GM12892 (cell line): Measurements from ENCODE around the gene CCDC167.

Experiments
- DNase-seq: peaks from one replicate; pipeline ENCODE4 v3.0.0; 2011; ENCODE audit not compliant: insufficient read length
- FAIRE-seq: peaks from 2 replicates; lab custom pipeline; 2011; peaks lifted over from hg19 to GRCh38; lab: Jason Lieb, UNC
- POLR2A ChIP-seq: IDR thresholded peaks from 2 replicates; pipeline ENCODE4 v1.6.1; 2011; ENCODE audit warnings: low read depth, low read length, control low read depth
- POLR2AphosphoS5 ChIP-seq: IDR thresholded peaks from 2 replicates; pipeline ENCODE4 v1.6.1; 2011; ENCODE audit warnings: low read depth, low read length, control low read depth
- TAF1 ChIP-seq: IDR thresholded peaks from 2 replicates; pipeline ENCODE4 v1.6.1; 2011; ENCODE audit warnings: low read depth, mild to moderate bottlenecking, control low read depth, low read length, borderline replicate concordance

CCDC167 gene

DNA sequence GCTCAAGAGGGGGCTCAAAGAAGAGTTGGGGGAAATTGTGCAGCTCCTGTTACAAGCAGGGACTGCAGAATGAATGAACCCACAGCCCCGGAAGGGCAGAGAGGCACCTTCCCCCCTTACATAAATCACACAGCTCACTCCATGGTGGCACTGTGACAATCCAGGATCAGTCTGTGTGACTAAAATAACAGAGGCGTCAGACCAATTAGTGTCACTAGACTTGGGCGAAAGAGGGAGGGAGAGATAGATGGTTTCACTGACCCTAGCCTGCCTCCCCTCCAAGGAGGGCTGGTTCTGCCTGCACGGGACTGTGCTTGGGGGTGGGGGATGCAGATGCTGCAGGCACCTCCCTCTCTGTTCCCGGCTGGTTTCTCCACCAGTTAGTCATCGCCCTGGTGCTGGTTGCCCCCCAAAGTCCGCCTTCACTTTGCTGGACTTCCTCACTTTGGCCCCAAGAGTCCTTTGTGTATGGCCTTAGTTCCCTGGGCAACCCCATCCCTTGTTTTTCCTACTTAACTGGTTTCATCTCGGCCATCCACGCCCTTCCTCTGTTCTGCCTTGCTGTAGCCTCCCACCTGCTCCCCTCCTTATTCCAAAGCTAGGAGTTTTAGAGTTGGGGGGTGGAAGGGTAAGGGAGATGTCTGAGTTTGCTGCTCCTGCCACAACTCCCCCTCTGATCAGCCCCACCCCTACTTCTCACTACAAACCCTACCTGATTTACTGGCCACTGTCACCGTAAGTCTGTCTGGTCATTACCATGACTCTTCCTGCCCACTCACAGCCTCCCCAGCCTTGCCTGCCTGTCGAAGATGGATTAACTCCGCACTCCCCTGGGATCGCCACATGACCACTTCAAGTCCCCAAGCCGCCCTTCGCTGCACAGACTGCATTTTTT, 17.7 kb downstream of the CCDC167 start:
- FAIRE-seq: no peak

DNA sequence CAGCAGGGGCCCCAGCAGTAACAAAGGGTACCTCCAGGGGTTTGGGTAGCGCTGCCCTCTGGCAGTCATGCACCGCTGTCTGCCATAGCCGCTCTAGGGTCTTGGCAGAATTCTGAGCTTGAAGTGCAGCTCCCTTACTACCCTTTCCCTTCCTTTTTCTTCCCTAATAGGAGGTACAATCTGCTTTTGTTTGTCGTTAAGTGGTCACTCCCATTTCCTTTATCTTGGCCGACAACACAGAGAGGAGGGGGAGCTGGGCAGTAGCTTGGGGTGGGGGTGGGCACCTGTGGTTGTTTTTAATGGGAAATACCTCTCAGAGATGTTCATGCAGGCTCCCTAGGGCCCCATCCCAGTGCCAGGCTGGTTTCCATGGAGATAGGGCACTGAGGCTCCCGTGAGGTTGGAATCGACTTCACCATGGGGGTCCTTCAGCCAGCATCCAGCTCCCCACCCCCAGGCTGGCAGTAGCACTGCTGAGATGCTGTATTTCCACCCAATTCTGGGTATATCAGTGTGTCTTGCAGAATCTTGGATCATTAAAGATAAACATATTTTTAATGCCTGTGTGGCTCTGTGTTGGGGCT, 18.6 kb downstream of the CCDC167 start:
- no peak for DNase-seq
- FAIRE-seq: no peak
- TF ChIP-seq TAF1: no peak
- no peak for TF ChIP-seq POLR2AphosphoS5
- TF ChIP-seq POLR2A: no peak

More for the DNA sequence above, 17.7 kb downstream of the CCDC167 start:
- no peak for TF ChIP-seq POLR2A
- TF ChIP-seq TAF1: no peak
- TF ChIP-seq POLR2AphosphoS5: no peak
- DNase-seq: no peak

DNA sequence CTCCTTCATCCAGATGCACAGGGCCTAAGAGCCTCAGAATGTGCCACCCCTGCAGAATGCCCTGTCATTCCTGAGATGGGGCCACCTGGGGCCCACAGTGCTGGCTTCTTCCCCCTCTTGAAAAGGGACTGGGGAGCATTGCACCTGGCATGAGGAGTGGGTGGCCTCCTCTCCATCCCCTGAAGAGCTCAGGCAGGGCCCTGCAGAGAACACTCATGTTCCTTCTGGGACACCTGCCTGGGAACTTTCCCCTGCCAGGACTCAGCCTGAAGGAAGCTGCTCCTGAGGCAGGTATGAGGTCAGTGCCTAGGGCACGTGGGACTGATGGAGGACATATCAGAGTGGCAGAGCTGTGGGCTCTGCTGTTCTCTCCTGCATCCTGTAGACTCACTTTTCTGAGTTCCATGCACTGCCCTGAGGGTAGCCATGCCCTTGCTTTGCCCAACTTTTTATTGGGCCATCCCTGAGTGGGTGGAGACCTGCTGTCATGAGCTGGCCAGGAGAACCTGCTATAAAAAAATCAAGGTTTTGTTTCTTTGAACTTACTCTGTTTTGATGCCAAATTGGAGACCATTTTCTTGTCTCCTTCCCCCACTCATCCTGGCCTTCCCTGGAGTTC, 19.5 kb downstream of the CCDC167 start:
- DNase-seq (no peak), FAIRE-seq (no peak)

DNA sequence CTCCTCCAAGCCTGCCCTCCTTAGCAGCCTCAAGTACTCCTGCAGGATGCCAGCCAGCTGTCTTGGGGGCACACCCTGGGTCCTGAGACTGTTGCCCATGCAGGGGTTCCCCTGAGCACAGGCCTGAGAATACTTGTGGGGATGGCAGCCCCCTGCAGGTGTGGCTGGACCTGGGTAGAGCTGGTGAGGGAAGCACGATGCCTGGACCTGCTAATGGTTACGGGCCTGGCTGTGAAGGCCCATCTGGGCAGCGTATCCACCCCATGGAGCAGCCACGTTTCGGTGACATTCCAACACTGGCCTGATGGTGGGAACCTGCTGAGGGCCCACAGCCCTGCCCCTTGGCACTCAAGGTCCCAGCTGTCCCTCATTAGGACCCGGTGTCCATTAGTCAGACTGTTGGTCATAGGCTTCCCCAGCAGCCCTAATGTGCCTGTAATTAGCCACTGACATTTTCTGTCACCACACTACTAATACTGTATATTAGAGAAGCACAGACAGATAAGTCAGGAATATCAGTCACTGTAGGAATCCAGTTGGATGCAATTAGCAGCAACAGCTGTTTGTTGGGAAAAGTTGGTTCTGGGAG, 20.3 kb downstream of the CCDC167 start:
- FAIRE-seq (no peak), DNase-seq (no peak)
- TF ChIP-seq TAF1: no peak
- no peak for TF ChIP-seq POLR2AphosphoS5
- no peak for TF ChIP-seq POLR2A

More for the DNA sequence above, 19.5 kb downstream of the CCDC167 start:
- TF ChIP-seq TAF1 (no peak), POLR2AphosphoS5 (no peak), POLR2A (no peak)

DNA sequence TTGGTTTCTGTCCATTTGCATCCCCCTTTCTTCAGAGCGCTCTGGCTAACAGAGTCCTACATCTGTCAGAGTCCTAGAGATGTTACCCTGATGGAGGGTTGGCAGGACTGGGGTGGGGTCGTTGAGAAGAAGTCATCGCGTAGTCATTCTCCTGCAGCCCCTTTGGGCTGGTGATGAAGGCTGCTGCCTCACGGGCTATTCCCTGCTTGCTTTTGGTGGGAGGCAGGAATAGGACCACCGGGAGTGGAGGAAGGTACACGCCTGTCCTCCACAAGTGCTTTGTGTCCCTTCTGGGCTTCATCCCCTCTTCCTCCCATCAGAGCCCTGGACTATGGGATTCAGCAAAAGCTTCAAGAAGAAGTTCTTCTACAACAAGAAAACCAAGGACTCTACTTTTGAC, 20.9 kb downstream of the CCDC167 start:
- DNase-seq (no peak), FAIRE-seq (no peak)
- no peak for TF ChIP-seq POLR2AphosphoS5
- TF ChIP-seq TAF1: no peak
- TF ChIP-seq POLR2A: no peak

DNA sequence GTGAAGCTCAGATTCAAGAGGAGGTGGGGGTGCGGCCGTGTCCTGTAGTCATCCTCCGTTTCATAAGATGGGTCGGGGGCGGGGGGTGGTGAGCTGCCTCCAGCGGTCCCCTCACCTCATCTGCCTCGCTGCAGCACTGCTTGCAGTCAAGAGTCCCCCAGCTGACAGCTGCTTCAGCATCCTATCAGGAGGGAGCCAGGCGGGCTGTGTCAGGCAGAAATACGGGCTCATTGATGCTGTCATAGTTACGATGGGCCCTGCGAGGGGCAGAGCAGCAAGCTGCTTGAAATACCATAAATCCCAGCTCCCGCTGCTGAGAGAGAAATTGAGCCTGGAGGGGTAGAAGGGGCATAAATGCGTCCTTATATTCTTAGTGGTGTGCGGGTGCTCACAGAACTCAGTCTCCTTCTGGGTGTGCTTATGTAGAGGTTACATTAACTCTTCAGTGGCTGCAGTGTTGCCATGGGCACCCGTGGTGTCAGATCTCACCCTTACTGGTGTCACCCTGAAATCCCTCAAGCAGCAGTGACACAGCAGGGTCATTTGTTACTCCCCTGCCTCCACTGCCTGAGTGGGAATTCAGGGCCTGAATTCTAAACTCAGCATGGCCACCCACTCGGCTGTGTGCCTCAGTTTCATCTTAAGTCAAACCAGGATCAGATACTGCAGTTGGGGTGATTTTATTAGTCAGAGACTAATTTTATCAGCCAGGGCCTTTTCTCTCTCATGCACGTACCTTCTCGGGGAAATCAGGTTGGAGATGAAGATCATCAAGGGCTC, 21.8 kb downstream of the CCDC167 start:
- FAIRE-seq: no peak
- DNase-seq: no peak
- no peak for TF ChIP-seq TAF1
- TF ChIP-seq POLR2A: no peak
- no peak for TF ChIP-seq POLR2AphosphoS5

DNA sequence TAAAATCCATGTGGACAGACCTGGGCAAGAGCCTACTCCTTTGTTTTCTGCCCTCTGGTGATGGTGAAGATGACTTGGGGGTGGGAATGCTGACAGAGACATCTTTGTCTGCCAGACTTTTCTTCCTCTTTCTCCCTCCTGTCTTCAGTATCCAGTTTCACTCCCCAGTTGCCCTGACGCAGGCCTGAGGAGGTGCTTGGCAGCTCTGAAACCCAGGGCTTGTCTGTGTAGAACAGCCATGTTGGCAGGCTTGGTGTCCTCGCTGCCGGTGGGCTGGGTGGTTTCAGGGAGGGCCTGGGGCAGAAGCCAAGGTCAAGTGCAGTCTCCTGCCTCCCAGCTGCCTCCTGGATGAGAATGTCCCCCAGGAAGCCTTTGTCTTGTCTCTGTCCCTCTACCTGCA, 22.5 kb downstream of the CCDC167 start:
- no peak for DNase-seq

DNA sequence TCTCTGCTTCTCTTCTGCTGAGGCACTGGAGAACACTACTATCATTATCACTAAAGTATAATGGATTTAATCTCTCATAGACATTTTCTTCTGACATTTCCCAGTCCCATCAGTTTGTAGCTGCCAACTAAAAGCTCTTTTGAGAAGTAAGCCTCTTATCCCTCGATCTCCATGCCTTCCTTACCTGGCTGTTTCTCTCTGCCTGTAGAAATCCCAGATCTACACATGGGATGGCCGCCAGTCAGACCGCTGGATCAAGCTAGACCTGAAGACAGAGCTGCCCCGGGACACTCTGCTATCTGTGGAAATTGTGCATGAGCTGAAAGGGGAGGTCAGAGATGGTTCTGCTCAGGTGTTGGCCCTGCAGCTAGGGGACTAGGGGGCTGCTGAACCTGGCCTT, 25.4 kb downstream of the CCDC167 start:
- DNase-seq: no peak
- TF ChIP-seq POLR2AphosphoS5 (no peak), POLR2A (no peak), TAF1 (no peak)
- no peak for FAIRE-seq

More for the DNA sequence above, 22.5 kb downstream of the CCDC167 start:
- no peak for TF ChIP-seq POLR2AphosphoS5
- no peak for TF ChIP-seq POLR2A
- TF ChIP-seq TAF1: no peak
- FAIRE-seq: no peak

DNA sequence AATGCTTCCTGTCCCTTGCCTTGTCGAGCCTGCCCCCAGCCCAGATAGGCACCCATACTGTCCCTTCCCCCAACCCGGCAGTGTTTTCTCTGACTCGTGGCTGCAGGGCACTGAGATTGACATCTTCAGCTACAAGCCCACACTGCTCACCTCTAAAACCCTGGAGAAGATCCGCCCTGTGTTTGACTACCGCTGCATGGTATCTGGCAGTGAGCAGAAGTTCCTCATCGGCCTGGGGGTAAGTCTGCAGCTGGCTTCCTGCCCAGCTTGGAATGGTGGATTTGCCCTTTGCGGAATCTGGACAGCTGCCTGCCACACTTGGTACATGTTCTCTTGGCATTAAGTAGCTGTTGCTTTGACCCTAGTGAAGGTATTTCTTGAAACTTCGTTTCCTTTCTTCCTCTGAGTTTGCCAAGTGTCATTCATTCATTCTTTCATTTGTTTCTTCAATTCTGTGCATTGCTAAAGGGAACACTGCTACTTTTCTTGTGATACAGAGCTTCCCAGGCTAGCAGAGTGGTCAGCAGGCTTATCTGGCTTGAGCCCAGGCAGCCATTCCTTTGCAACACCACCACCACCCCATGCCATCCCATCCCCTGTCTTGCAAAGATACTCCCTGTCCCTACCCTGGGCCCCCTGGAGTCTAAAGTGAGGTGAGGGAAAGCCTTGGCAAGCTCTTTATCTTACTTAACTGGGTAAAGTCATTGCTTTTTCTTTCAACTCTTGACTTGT, 26.2 kb downstream of the CCDC167 start:
- DNase-seq: no peak
- TF ChIP-seq POLR2AphosphoS5: no peak
- no peak for TF ChIP-seq TAF1
- TF ChIP-seq POLR2A: no peak
- no peak for FAIRE-seq

DNA sequence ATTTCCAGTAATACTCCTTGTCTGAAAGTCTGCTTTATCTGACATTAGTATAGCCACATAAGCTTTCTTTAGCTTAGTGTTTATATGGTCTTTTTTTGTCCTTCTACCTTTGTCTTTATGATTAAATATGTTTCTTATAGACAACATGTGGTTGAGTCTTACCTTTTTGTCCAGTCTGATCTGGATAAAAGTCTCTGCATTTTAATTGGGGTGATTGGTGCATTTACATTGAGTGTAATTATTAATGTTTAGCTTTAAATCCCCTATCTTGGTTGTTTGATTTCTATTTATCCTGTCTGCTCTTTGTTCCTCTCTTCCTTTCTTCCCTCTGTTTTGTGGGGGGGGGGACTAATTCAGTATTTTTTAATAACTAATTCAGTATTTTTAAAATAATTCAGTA, 32.0 kb downstream of the CCDC167 start:
- DNase-seq (no peak), FAIRE-seq (no peak)
- TF ChIP-seq TAF1 (no peak), POLR2A (no peak), POLR2AphosphoS5 (no peak)
